Non-pigmented ciliary epithelial cell (primary cell): Measurements from ENCODE around the gene ATP2A2.

Experiments
- DNase-seq: peaks from one replicate; pipeline ENCODE4 v3.0.0-alpha.2; 2010; ENCODE audit warnings: low read depth

ATP2A2 gene

DNA sequence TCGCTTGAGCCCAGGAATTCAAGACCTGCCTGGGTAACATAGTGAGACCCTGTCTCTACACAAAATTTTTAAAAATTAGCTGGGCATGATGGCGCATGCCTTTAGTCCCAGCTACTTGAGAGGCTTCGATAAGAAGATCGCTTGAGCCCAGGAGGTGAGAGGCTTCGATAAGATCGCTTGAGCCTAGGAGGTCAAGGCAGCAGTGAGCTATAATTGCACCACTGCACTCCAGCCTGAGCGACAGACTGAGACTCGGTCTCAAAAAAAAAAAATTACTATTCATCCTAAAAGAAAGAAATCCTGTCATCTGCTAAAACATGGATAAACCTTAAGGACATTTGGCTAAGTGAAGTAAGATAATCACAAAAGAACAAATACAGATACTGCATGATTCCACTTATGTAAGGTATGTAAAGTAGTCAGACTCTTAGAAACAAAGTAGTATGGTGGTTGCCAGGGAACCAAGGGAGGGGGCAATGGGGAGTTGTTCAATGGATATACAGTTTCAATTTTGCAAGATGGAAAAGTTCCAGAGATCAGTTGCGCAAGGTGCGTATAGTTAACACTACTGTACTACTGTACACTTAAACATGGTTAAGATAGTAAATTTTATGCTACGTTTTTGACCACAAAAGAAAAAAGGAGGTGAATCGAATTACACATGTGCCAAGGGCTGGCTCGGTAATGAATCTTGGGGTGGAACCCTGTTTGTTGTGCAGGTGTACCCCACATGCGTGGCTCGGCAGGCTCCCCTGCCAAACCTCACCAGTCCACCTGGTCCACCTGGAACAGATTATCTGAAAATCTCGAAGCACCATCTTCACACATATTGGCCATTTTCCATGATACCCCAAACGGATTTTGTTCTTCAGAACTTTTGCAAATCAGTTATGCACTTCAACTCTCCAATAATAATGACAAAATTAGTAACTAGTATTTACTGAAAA, 18.3 kb upstream of the ATP2A2 start:
- DNase-seq, result no peak

DNA sequence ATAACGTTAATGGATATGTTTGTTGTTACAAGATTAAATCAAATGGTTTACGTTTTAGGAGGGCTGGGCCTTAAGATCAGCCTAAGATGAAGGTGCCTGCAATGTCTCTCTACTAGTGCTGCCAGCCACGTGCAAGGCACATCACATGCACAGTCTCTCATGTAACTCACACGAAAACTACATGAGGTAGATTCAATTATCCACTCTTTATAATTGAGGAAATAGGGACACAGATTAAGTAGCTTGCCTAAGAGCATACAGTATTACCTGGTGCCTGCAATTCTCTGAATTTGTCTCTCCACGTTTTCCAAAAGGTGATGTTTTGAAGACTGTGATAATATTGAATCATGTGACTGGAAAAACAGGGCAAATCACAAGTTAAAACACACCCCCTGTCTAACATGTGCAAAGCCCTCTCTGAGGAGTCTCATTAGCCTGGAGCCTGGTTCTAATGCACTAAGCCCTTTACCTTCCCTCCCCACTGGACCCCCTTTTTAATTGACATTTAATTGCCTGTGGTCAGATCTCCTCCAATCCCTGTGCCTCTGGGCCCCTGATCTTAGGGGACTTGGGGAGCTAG, 14.6 kb upstream of the ATP2A2 start:
- DNase-seq, result no peak

DNA sequence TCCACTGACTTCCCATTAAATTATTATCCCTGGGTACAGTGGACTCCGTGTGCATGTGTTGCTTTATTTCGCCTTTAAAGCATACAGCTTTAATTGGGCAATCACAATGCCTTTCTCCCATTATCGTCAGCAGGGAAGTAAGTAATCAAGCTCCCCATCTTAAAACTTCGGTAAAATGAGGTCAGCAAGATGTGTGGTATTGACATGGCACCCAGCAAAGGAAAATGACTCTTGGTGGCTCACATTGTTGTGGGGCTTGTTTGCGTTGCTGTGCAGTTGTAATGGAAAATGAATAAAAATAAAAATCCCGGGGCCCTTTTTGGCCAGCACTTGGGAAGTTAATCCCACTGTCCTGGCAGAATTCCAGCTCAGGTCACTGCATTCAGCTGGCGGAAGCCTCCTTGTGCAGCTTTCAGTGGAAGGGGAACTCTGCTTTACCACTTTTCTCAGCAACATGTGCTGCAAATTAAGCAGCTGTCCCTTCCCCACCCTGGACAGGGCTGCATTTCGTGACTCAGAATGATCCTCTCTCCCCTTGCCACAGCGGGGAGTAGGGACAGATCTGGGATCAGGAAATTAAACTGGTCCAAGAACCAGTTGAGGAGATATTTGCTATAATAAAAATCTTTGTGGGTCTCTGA, 13.9 kb upstream of the ATP2A2 start:
- DNase-seq, result no peak

DNA sequence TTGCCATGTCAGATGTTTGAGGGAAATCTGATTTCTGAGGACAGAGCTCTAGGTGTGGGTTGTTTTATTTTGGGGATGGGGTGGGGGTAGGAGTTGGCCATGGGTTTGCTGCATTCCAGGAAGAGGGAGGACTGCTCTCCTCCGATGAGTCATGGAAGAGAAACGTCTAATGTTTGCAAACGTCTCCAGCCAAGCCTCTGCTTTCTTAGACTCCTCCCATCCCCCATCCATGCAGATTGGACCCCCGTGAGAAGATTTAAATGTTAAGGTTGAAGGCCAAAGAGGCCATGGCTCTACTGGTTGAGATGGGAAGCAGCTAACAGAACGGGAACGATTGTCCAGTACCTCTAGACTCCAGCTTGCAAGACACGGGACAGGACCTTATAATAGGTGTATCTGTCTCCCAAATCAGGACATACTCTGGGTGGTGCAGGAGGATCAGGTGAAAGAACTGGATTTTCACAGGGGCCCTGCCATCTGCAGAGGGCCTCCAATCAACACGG, 11.4 kb upstream of the ATP2A2 start:
- peak; percentile 46 for DNase-seq

DNA sequence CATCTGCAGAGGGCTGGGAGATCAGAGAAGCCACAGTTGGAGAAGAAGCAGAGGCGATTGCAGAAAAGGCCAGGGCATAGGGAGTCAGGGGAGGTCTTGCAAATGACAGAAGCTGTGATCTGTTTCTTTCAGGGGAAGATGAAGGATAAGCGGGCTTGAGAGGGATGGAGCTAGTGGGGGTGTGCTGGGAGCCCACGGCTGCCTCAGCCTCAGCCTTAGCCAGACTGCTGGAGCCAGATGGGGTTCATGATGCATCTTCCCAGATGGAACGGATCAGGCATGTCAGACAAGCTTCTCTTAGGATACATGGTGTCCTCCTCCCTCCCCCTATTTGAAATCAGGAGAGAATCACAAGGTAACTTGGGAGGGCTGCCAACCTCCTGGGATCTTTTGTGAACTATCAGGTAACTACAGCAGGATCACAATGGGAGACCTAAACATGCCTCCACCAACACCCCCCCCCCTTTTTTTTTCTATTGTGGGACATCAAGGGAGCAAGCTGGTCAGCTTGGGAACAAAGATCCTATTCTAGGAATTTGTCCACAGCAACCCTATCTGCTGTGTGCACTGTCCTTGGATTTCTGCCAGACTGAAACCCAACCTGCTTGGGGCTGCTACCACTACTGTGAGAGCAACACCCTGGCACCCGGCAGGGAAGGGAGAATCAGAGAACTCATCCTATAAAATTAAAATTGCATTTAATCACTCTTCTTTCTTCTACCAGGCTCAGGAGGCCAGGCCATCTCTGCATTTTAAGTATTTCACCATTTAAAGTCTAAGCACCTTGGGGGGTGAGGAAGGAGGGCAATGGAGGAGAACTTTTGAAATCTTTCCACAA, 10.7 kb upstream of the ATP2A2 start:
- no peak for DNase-seq

DNA sequence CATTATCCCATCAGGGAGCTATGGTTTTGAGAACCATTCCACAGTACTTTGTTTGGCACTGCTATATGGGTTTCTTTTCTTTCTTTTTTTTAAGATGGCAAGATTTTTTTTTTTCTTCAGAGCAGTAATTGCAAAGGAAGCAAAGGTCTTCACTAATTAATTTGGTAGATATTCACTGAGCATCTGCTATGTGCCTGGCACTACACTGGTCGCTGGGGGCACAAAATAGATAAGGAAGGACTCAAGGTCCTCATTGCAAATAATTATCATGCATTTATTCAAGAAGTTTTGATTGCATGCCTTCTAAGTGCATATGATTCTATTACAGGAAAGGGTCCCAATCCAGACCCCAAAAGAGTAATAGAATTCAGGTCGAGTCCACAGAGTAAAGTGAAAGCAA, 10.0 kb upstream of the ATP2A2 start:
- no peak for DNase-seq

DNA sequence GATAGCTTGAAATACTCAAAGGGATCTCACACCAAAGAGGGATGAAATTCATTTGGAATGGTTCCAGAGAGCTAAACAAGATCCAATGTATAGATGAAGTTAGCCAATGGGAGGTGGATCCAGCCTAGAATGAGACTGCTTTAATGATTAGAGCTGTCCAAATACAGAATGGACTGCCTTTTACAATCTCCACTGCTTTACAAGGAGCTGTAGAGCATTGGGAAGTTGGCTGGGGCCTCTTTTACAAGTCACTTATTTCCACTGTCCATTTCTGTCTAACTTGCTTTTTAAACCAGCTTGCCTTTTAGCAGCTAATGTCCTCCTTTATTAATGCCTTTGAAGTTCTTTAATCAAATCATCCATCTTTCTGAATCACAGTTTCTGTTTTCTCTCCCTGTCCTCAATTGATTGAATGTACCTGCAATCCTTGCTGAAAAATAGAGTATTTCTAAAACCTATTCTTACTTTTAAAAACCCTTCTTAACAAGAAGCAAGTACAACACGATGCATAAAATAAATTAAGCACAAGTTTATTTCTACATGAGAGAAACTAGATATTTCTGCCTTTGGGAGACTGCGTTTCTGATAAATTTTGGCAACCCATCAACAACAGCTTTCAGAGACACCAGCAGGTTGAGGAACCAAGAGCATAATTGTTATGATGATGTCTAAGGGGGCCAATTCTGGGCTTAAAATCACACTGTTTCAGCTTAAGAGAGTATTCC, 3.4 kb upstream of the ATP2A2 start:
- no peak for DNase-seq

DNA sequence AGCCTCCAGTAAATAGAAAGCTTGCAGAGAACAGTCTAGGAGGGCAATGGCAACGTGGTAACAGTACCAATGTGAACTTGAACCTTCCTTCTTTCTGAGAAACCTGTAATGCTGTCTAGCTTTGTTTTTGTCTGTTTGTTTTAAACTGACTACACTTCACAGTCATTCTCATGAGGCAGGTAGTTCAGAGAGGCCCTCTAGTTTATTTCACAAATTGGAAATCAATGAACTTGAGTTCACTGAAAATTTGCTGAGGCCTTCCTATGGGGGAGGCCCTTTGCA, 2.9 kb upstream of the ATP2A2 start:
- no peak for DNase-seq

DNA sequence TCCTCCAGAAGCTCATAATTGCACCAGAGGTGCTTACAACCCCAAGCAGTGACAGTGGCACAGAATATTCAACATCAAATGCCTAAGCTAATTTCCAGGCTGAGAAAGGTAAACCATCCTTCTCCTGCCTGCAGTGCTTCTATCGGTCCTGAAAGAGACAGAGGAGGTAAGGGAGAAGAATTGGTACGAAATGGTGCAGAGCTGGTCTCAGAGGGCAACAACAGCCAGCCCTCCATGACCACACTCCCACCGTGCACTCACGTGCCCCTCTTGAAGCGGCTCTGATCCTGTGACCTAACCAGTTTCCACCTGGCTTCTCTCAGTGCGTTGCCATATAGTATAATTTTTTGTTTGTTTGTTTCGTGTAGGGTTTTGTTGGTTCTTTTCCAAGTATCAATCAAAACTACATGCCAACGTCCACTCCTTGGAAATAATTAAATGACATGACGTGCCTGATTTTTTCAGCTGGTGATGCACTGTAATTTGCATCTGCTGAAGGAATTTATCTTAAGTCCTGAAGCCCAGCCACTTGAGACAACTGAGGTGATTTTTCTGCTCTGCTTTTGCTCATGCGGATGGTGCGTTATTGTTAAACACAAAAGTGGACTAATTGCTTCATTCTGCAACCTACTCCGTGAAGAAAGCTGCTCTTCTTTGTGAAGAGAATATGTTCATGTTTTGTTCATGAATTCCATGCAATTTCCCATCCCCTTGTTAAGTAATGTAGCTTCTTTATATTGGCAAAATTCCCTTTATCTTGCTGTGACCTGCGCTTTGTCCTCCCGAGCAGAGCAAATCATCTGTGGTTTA, 1.3 kb upstream of the ATP2A2 start:
- DNase-seq, result no peak

DNA sequence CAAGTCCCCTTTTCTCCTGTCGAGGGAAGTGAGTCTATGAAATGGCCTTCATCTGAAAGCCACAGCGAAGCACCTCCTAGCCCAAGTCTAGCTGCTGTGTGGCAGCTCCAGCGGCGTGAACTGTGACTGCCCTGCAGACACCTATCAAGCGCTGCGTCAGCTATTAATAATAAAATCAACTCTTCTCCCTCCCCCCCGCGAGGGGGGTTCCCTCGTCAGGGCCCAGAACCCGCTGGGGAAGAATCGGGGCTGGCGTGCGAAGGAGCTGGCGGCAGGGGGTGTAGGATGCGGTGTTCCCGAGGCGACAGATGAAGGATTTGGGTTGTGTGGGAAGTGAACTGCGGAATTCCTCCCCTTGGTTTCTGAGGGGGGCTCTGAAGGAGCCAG, 662 bp upstream of the ATP2A2 start:
- no peak for DNase-seq

DNA sequence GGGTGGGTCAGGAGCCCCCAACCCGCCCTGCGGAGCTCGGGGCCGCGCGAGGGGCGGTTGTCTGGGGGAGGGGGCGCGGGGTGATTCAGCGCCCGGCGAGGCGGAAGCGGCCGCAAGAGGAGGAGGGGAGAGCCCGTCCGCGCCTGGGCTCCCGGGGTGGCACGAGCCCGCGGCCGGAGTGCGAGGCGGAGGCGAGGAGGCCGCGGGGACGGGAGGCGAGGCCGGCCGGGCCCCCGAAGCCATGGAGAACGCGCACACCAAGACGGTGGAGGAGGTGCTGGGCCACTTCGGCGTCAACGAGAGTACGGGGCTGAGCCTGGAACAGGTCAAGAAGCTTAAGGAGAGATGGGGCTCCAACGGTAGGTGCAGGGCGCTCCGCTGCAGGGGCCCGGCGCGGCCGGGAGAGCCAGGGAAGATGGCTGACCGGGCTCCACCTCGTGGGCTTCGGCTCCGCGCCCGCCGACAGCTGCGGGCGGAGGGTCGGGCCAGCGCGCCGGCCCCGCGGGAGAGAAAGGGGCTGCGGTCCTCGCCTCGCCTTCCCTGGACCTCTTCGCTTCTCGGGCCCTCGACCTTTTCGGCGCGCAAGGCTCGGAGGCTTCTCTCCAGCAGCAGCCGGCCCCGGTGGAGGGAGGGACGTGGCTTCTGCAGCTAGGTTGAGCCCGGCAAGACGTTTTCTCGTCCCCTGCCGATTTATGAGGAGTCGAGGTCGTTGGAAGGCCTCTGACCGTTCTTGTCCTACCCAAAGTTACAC, 677 bp downstream of the ATP2A2 start:
- no peak for DNase-seq

DNA sequence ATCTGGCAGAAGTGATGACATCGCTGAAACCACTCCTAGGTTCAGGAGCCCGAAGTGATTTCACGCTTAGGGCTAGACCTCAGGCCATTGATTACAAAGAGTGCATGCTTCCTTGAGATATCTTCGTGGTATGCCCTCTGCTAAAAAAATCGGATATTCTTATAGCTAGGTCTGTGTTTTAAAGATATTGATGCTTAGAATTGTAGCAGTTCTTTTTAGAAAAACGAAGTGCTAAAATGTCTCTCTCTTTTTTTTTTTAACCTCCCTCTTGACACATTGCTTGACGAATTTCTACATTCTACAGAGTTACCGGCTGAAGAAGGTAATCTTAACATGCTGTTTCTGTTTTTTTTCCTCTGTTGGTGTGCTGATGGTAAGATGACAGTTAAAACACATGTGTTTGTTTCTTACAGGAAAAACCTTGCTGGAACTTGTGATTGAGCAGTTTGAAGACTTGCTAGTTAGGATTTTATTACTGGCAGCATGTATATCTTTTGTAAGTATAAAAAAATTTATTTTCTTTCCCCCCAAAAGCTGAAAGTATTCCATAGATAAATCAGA, 1.3 kb downstream of the ATP2A2 start:
- DNase-seq, result no peak

DNA sequence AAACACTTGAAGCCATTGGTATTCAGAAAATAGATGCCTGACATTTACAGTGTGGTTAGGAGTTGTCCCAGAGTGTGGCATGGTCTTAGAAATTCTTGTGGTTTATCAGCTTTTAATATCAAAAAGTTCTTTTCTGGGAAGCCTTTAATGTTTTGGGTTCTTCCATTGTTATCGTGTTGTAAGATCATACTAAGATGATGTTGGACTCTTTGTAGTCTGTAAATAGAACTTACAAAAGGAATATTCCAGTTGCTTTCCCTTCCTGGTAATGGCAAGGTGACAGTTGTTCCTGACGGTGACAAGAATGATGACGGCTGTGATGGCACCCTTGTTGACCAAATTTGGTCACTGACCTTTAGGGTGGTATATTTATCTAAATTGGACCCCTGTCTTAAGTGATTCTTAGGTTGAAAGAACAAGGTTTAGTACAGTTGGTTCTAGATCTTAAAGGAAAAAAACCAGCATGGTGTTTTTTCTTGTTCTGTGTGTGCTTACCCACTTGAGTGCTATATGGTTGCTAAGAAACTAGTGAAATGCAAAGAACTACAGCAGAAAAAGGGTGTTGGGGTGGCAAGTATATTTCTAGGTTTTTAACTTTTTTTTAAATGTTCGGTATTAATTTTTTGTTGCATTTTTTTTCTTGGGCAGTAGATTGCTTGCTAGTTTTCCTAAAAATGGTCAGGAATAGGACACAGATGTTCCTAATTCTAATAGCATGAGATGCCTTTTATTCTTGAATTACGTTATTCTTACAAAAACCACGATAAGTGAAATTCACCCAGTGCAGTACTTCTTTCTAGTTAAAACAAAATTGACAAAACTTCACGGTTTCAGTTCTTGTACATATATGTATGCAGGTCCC, 2.1 kb downstream of the ATP2A2 start:
- no peak for DNase-seq

DNA sequence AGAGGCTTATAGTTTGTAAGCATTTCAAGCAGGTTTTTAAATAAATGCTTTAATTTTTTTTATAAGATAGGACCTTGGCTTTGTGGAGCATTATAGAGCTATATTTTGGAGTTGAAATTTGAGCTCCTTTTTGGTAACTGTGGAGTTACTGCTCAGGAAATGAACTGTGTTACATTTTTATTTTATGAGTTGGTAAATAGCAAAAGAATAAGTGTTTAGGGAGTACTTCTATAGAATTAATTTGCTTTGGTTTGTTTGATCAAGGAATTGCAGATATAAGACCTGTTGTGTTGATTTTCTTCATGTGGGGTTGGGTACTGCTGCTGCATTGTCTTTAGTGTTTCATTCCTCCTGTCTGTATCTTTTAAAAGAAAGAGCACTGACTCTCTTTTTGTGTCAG, 3.5 kb downstream of the ATP2A2 start:
- DNase-seq, result no peak

DNA sequence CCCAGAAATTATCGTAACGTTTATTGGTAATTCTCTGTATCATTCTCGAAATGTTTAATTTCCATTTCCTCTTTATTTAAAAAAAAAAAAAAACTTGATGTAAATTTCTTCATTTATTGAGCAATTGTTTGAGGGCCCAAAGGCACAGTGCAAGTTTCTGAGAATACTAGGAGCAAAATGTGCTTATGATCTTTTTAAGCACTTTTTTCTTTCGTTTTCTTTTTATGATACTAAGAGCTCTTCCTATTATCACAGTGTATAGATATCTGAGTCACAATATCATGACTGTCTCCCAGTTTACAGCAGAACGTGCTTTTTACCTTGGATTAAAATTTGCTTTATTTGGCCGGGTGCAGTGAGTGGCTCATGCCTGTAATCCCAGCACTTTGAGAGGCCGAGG, 5.6 kb downstream of the ATP2A2 start:
- no peak for DNase-seq

DNA sequence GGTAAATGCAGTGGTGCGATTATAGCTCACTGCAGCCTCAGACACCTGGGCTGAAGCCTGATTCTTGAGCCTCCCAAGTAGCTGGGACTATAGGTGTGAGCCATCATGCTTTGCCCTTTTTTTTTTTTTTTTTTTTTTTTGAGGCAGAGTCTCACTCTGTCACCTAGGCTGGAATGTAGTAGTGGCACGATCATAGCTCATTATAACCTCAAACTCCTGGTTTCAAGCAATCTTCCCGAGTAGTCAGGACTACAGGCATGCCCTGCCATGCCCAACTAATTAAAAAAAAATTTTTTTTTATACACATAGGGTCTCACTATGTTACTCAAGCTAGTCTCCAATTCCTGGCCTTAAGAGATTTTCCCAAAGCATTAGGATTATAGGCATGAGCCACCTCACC, 6.9 kb downstream of the ATP2A2 start:
- DNase-seq, result no peak

DNA sequence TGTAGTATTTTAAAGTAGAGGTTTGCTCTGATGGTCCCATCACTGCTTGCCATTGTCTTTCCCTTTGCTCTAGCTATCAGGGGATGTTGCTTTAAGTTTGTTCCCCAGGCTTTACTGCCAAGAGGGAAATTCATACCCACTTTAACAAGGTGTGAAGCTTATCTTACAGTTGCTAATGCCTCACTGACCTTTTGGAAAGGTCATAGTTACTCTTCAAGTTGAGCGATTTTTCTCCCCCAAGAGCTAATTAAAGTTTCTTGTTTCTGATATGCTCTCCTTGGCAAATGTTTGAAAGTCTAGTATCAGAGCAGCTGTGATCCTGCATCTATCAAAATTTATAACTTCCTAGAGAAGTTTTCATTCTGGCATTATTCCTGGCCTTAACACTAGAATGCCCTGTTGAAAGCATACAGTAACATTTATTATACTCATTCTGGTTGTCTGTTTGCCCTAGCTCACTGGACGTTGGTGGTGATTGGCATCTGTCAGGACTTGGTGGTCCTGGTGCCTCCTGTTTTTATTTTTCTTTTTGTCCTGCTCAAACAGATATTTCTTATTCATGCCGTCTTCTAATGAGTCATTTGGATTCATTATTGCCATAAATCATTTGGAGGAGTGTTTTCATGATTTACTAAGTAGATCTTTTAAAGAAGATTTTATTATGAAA, 8.1 kb downstream of the ATP2A2 start:
- no peak for DNase-seq

DNA sequence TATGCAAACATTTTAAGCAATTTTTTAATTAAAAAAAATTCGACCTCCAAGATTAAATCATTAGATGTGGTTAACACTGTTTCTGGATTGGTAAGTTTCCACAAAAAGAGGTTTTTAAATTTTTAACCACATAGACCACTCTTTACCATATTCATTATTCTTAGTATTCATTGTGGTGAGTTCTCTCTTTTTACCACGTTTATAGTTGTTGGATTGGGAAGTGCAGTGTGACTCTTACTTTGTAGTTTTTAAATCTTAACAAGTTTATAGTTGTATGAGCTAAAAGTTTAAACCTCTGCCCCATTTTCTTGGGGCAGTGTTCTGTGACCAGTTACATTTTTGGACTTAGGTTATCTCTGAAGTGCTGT, 8.6 kb downstream of the ATP2A2 start:
- DNase-seq, result no peak
